H1 (cell line): ENCODE data around the gene ZNF692. TPM values are rescaled to one million over a fixed set of nuclear protein-coding genes. Genes with fewer than 3 reads are reported as not detected.

ENCODE experiments used
- CREB1 ChIP-seq: IDR thresholded peaks from 2 replicates; pipeline ENCODE4 v1.6.1; 2012; ENCODE audit warnings: inconsistent platforms
- SIN3A ChIP-seq, 2 experiments: IDR thresholded peaks in 1 of 2; conservative IDR thresholded peaks in 1 of 2; 2 replicates each; pipeline ENCODE4 v1.6.1; 2011 to 2012; ENCODE audit warnings: low read length in 2 of 2, improper control_type of control experiment in 1 of 2, low read depth in 1 of 2, mild to moderate bottlenecking in 1 of 2
- TCF12 ChIP-seq: IDR thresholded peaks from 2 replicates; pipeline ENCODE4 v1.6.1; 2011; ENCODE audit warnings: low read depth, mild to moderate bottlenecking, low read length
- polyA plus RNA-seq, 7 experiments: library from polyadenylated mRNA; depleted of rRNA in 3 of 7; stranded (reverse) in 5 of 7; unstranded in 2 of 7; fragments of >200 nt in 5 of 7; fragments of 200-250 nt in 2 of 7; gene quantifications; 1 replicate in 5 of 7; 2 replicates in 1 of 7; 4 replicates in 1 of 7; pipeline versions ENCODE4 v1.2.1 to v1.2.3, GENCODE V29; 2011 to 2013; ENCODE audit warnings: missing spikeins in 2 of 7, mixed read lengths in 2 of 7
- total RNA-seq: library from RNA; stranded (reverse); fragmentation: NEBNext Ultra II Directional; extraction: Animal tissue kit (Norgen Biotek cat#: 25700); gene quantifications from 2 replicates; pipeline ENCODE4 v1.2.1, GENCODE V29; 2021
- TF ChIP-seq, protein P1 (sequence below): IDR thresholded peaks from 2 replicates; pipeline ENCODE4 v1.6.1; 2012; ENCODE audit warnings: low read length, inconsistent platforms
- TF ChIP-seq, protein P2 (sequence below): IDR thresholded peaks from 2 replicates; pipeline ENCODE4 v1.6.1; 2011; ENCODE audit warnings: low read depth, mild to moderate bottlenecking, low read length; ENCODE audit not compliant: insufficient read depth

Gene ZNF692
- total and polyA plus RNA-seq, 2 of the 8 experiments (the other 6 are each of a cell fraction or from before 2014, with no cell fraction given), result 38.4 to 52.3 TPM

DNA sequence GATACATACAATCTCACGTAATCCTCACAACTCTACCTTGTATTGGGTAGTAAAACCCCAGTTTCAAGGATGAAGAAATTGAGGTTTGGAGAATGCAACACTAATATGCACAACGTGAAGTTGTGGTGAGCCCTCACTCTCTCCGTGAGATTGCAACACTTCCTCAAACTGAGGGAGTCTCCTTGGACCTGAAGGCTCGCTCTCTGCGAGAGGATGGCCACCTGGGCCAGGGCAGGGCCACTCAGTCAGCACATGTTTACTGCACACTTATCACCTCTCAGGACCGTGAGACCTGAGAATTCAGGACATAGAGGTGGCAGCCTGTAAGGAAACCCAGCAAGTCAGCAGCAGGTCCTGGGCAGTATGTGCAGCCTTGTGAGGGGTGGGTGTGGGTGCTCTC is 41.8 kb downstream of the ZNF692 start (continued):
- TF ChIP-seq, protein P1, sequence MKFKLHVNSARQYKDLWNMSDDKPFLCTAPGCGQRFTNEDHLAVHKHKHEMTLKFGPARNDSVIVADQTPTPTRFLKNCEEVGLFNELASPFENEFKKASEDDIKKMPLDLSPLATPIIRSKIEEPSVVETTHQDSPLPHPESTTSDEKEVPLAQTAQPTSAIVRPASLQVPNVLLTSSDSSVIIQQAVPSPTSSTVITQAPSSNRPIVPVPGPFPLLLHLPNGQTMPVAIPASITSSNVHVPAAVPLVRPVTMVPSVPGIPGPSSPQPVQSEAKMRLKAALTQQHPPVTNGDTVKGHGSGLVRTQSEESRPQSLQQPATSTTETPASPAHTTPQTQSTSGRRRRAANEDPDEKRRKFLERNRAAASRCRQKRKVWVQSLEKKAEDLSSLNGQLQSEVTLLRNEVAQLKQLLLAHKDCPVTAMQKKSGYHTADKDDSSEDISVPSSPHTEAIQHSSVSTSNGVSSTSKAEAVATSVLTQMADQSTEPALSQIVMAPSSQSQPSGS, result no peak
- no peak for TF ChIP-seq CREB1
- no peak for TF ChIP-seq TCF12
- TF ChIP-seq SIN3A (conservative IDR thresholded peaks at IDR 0.05 in 1 of 2, IDR thresholded peaks at IDR 0.05 in 1 of 2; ENCODE audit: low read depth in 1 of 2, low read length in 2 of 2), result no peak
- TF ChIP-seq, protein P2, sequence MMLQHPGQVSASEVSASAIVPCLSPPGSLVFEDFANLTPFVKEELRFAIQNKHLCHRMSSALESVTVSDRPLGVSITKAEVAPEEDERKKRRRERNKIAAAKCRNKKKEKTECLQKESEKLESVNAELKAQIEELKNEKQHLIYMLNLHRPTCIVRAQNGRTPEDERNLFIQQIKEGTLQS, result no peak
